IMR-90 (cell line): ENCODE measurements around the gene ADCY2.

Experiments used
- BHLHE40 ChIP-seq: fragments of 150-350 bp; IDR thresholded peaks from 2 replicates; pipeline ENCODE4 v1.6.1; 2016; ENCODE audit warnings: mild to moderate bottlenecking, low read depth, low read length
- CEBPB ChIP-seq: IDR thresholded peaks from 2 replicates; pipeline ENCODE4 v1.6.1; 2012; ENCODE audit warnings: low read depth, low read length, improper control_type of control experiment
- CHD1 ChIP-seq: IDR thresholded peaks from 2 replicates; pipeline ENCODE4 v1.6.1; 2012; ENCODE audit warnings: low read depth, low read length, improper control_type of control experiment
- CTCF ChIP-seq: conservative IDR thresholded peaks from 2 replicates; pipeline ENCODE4 v1.5.1; 2012; ENCODE audit warnings: mild to moderate bottlenecking, low read depth, low read length, improper control_type of control experiment
- FOS ChIP-seq: fragments of 150-350 bp; IDR thresholded peaks from 2 replicates; pipeline ENCODE4 v1.6.1; 2016; ENCODE audit warnings: low read depth, low read length
- MAFK ChIP-seq: IDR thresholded peaks from 2 replicates; pipeline ENCODE4 v1.6.1; 2012; ENCODE audit warnings: low read depth, low read length, improper control_type of control experiment
- MAZ ChIP-seq: IDR thresholded peaks from 2 replicates; pipeline ENCODE4 v1.6.1; 2012; ENCODE audit warnings: low read depth, mild to moderate bottlenecking, low read length, improper control_type of control experiment, moderate library complexity, borderline replicate concordance
- MXI1 ChIP-seq: IDR thresholded peaks from 2 replicates; pipeline ENCODE4 v1.6.1; 2012; ENCODE audit warnings: low read depth, mild to moderate bottlenecking, low read length, moderate library complexity, borderline replicate concordance
- POLR2A ChIP-seq: IDR thresholded peaks from 2 replicates; pipeline ENCODE4 v1.6.1; 2012; ENCODE audit warnings: mild to moderate bottlenecking, low read depth, low read length
- RFX5 ChIP-seq: IDR thresholded peaks from 2 replicates; pipeline ENCODE4 v1.8.0; 2012; ENCODE audit warnings: low read depth, mild to moderate bottlenecking, low read length, moderate library complexity
- SMC3 ChIP-seq: fragments of 150-350 bp; IDR thresholded peaks from 2 replicates; pipeline ENCODE4 v1.6.1; 2016; ENCODE audit warnings: low read depth, mild to moderate bottlenecking, antibody characterized with exemption, low read length, moderate library complexity

GRCh38 chr5:7576023-7576715, 180.2 kb downstream of the ADCY2 start:
- no peak for TF ChIP-seq CHD1
- no peak for TF ChIP-seq CEBPB
- no peak for TF ChIP-seq CTCF
- TF ChIP-seq BHLHE40: no peak
- no peak for TF ChIP-seq POLR2A
- no peak for TF ChIP-seq RFX5
- no peak for TF ChIP-seq MXI1
- no peak for TF ChIP-seq MAFK
- no peak for TF ChIP-seq FOS
- TF ChIP-seq MAZ: no peak
- TF ChIP-seq SMC3: no peak
